ENCODE measurements around the gene GH1. TPM values are rescaled to one million over a fixed set of nuclear protein-coding genes. Genes with fewer than 3 reads are reported as not detected.
"Not testable (repeated sequence)": the region's sequence is repeated elsewhere in the genome, so short reads cannot be mapped to it uniquely, and the experiment has no call there.

GH1 gene
- total and polyA plus RNA-seq, 5 donors from 2014 or later = 0.50 TPM; not detected in 4

GRCh38 chr17:63869491-63870291, 48.9 kb downstream of the GH1 start:
- not testable (repeated sequence) for H3K9me3 ChIP-seq (ENCODE audit: control insufficient read depth in 2 of 2, low read length in 2 of 2); DNase-seq; H3K27me3 ChIP-seq (ENCODE audit: control insufficient read depth, insufficient read depth, low read length); H3K4me1 ChIP-seq (ENCODE audit: control insufficient read depth, insufficient read depth, low read length, poor library complexity, severe bottlenecking); ATAC-seq (ENCODE audit: low read depth in 2 of 2); H3K27ac Mint-ChIP-seq; H3K27ac ChIP-seq (ENCODE audit: insufficient read depth, low read length, poor library complexity, severe bottlenecking); H3K36me3 ChIP-seq (ENCODE audit: control insufficient read depth, insufficient read depth, low read length); H3K9me3 Mint-ChIP-seq; H3K36me3 Mint-ChIP-seq; H3K4me3 Mint-ChIP-seq; H3K4me3 ChIP-seq (ENCODE audit: low read depth, low read length)
- Mint-ChIP-seq H3K27me3 (peaks cover 11% of the 10 kb centered on the region), H3K4me1 (peaks cover 0 to 12% (median 6%) of the 10 kb centered on the region in 4 donors)

Other genes starting within 250 kb of the GH1 start
- 634 TPM for gene LIMD2, start 218.7 kb downstream of the GH1 start, total RNA-seq
- 100 to 1,000 TPM; 408 to 478 (median 445) TPM for gene LIMD2, start 218.7 kb downstream of the GH1 start, polyA plus RNA-seq
- gene STRADA, start 177.0 kb downstream of the GH1 start, total RNA-seq = 47.8 TPM
- gene STRADA, start 177.0 kb downstream of the GH1 start, polyA plus RNA-seq = 10 to 100 TPM; 20.0 to 31.9 (median 22.2) TPM
- gene CCDC47, start 145.2 kb downstream of the GH1 start, total RNA-seq = 35.4 TPM
- 10 to 100 TPM; 35.7 to 47.9 (median 41.3) TPM for gene CCDC47, start 145.2 kb downstream of the GH1 start, polyA plus RNA-seq
- gene DDX42, start 144.7 kb downstream of the GH1 start, total RNA-seq = 94.3 TPM
- gene DDX42, start 144.7 kb downstream of the GH1 start, polyA plus RNA-seq = 10 to 100 TPM in 2 of 4 donors, 1 to 10 TPM in 2; 8.2 to 14.7 (median 11.4) TPM
- 84.8 TPM for gene PSMC5, start 91.4 kb downstream of the GH1 start, total RNA-seq
- 100 to 1,000 TPM; 140 to 222 (median 169) TPM for gene PSMC5, start 91.4 kb downstream of the GH1 start, polyA plus RNA-seq
- 39.4 TPM for gene FTSJ3, start 91.2 kb downstream of the GH1 start, total RNA-seq
- gene FTSJ3, start 91.2 kb downstream of the GH1 start, polyA plus RNA-seq = 10 to 100 TPM; 19.9 to 25.0 (median 23.1) TPM
- 132 TPM for gene SMARCD2, start 76.2 kb downstream of the GH1 start, total RNA-seq
- gene SMARCD2, start 76.2 kb downstream of the GH1 start, polyA plus RNA-seq = 100 to 1,000 TPM; 104 to 149 (median 113) TPM
- 3.8 TPM for gene CSH2, start 45.2 kb downstream of the GH1 start, total RNA-seq
- gene CSH2, start 45.2 kb downstream of the GH1 start, polyA plus RNA-seq = not detected
- gene GH2, start 36.9 kb downstream of the GH1 start, total RNA-seq = not detected
- not detected for gene GH2, start 36.9 kb downstream of the GH1 start, polyA plus RNA-seq
- 11.7 TPM for gene CSH1, start 22.3 kb downstream of the GH1 start, total RNA-seq
- not detected for gene CSH1, start 22.3 kb downstream of the GH1 start, polyA plus RNA-seq
- gene CSHL1, start 7.6 kb downstream of the GH1 start, total RNA-seq = not detected
- gene CSHL1, start 7.6 kb downstream of the GH1 start, polyA plus RNA-seq = not detected
- 31.4 TPM for gene CD79B, start 13.5 kb upstream of the GH1 start, total RNA-seq
- gene CD79B, start 13.5 kb upstream of the GH1 start, polyA plus RNA-seq = 10 to 100 TPM; 59.0 to 85.1 (median 67.9) TPM
- gene SCN4A, start 54.1 kb upstream of the GH1 start, total RNA-seq = not detected
- not detected for gene SCN4A, start 54.1 kb upstream of the GH1 start, polyA plus RNA-seq
- gene PRR29, start 79.5 kb upstream of the GH1 start, total RNA-seq = 0.52 TPM
- 1 to 10 TPM; 3.9 to 6.9 (median 6.2) TPM for gene PRR29, start 79.5 kb upstream of the GH1 start, polyA plus RNA-seq
- gene ICAM2, start 101.8 kb upstream of the GH1 start, total RNA-seq = 106 TPM
- 100 to 1,000 TPM; 465 to 625 (median 548) TPM for gene ICAM2, start 101.8 kb upstream of the GH1 start, polyA plus RNA-seq
- gene ERN1, start 211.3 kb upstream of the GH1 start, total RNA-seq = 96.7 TPM
- 10 to 100 TPM; 30.2 to 39.3 (median 35.1) TPM for gene ERN1, start 211.3 kb upstream of the GH1 start, polyA plus RNA-seq

Measured in CD4-positive, CD25-positive, alpha-beta regulatory T cell (primary cell).